Endothelial cell (in vitro differentiated cells): Measurements from ENCODE around the gene GRIN2A. TPM values are rescaled to one million over a fixed set of nuclear protein-coding genes. Genes with fewer than 3 reads are reported as not detected.

ENCODE experiments used
- DNase-seq: peaks from one replicate; pipeline ENCODE4 v3.0.0; 2021; ENCODE audit warnings: low spot score
- H3K27ac Mint-ChIP-seq: one replicate; pipeline ENCODE4 v1.8.0; 2021; ENCODE audit warnings: mixed read lengths, inconsistent platforms; ENCODE audit not compliant: unreplicated experiment
- H3K27me3 Mint-ChIP-seq: one replicate; pipeline ENCODE4 v1.8.0; 2021; ENCODE audit warnings: mild to moderate bottlenecking, moderate library complexity, mixed read lengths, inconsistent platforms; ENCODE audit not compliant: unreplicated experiment
- H3K36me3 Mint-ChIP-seq: one replicate; pipeline ENCODE4 v1.8.0; 2021; ENCODE audit warnings: mild to moderate bottlenecking, low read depth, mixed read lengths, inconsistent platforms; ENCODE audit not compliant: unreplicated experiment
- H3K4me1 Mint-ChIP-seq: one replicate; pipeline ENCODE4 v1.8.0; 2021; ENCODE audit warnings: mild to moderate bottlenecking, mixed read lengths, inconsistent platforms; ENCODE audit not compliant: unreplicated experiment
- H3K4me3 Mint-ChIP-seq: one replicate; pipeline ENCODE4 v1.8.0; 2021; ENCODE audit warnings: mild to moderate bottlenecking, mixed read lengths, inconsistent platforms; ENCODE audit not compliant: unreplicated experiment
- H3K9me3 Mint-ChIP-seq: one replicate; pipeline ENCODE4 v1.8.0; 2021; ENCODE audit warnings: mixed read lengths, inconsistent platforms; ENCODE audit not compliant: unreplicated experiment
- CTCF ChIP-seq: fragments of 200-600 bp; sonication (generic); IDR thresholded peaks from one replicate; pipeline ENCODE4 v1.5.0; 2021; ENCODE audit warnings: antibody characterized with exemption; ENCODE audit not compliant: unreplicated experiment
- total RNA-seq: library from RNA; stranded (reverse); fragmentation: NEBNext Ultra II Directional; extraction: Animal tissue kit (Norgen Biotek cat#: 25700); gene quantifications from one replicate; pipeline ENCODE4 v1.2.1, GENCODE V29; 2021; ENCODE audit not compliant: unreplicated experiment

Gene GRIN2A
- total RNA-seq, 1 donor from 2014 or later, result 0.03 TPM

- TF ChIP-seq CTCF, result no peak
- Mint-ChIP-seq H3K4me3 (no peak overlapping the region), H3K27ac (no peak overlapping the region), H3K9me3 (no peaks in the 10 kb centered on the region), H3K36me3 (no peaks in the 10 kb centered on the region), H3K4me1 (no peaks in the 10 kb centered on the region), H3K27me3 (no peaks in the 10 kb centered on the region)
- DNase-seq, result no peak
Observed at GRCh38 chr16:9868606-9869149, 313.6 kb downstream of the GRIN2A start.

GRCh38 chr16:9867176-9867575 lies 315.1 kb downstream of the GRIN2A start:
- H3K9me3 Mint-ChIP-seq, result no peaks in the 10 kb centered on the region
- H3K36me3 Mint-ChIP-seq, result no peaks in the 10 kb centered on the region
- H3K4me3 Mint-ChIP-seq, result no peak overlapping the region
- no peak for DNase-seq
- H3K27me3 Mint-ChIP-seq, result no peaks in the 10 kb centered on the region
- H3K4me1 Mint-ChIP-seq, result no peaks in the 10 kb centered on the region
- H3K27ac Mint-ChIP-seq, result no peak overlapping the region
- no peak for TF ChIP-seq CTCF

- no peak for TF ChIP-seq CTCF
- no peak overlapping the region for H3K4me3 Mint-ChIP-seq
- peaks cover 12% of the 10 kb centered on the region for H3K4me1 Mint-ChIP-seq
- no peak overlapping the region for H3K27ac Mint-ChIP-seq
- no peaks in the 10 kb centered on the region for H3K27me3 Mint-ChIP-seq
- DNase-seq, result no peak
- no peaks in the 10 kb centered on the region for H3K36me3 Mint-ChIP-seq
- no peaks in the 10 kb centered on the region for H3K9me3 Mint-ChIP-seq
Observed at GRCh38 chr16:9864461-9864860, 317.8 kb downstream of the GRIN2A start.

DNA sequence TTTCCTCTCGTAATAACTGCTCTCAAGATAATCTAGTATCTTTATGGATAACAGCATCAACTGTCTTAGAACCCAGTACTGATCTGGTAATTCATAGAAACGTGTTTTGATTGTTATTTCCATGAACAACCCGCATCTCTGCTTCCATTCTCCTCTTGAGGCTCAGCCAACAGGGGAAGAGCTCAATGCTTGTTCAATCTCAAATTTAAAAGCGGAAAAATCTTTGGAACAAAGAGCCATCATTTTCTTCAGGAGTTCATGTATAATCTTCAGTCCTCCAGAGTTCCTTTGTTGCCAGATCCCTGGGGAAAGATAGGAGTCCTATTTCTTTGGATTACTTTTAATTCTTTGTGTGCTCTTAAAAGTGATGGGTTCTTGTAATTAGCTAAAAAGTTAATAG lies 319.9 kb downstream of the GRIN2A start:
- no peaks in the 10 kb centered on the region for H3K27me3 Mint-ChIP-seq
- no peak overlapping the region for H3K27ac Mint-ChIP-seq
- H3K4me3 Mint-ChIP-seq, result no peak overlapping the region
- TF ChIP-seq CTCF, result no peak
- peaks cover 12% of the 10 kb centered on the region for H3K4me1 Mint-ChIP-seq
- no peaks in the 10 kb centered on the region for H3K9me3 Mint-ChIP-seq
- H3K36me3 Mint-ChIP-seq, result no peaks in the 10 kb centered on the region
- DNase-seq, result no peak

GRCh38 chr16:9860876-9861275 lies 321.4 kb downstream of the GRIN2A start:
- Mint-ChIP-seq H3K27me3 (no peaks in the 10 kb centered on the region), H3K4me1 (peaks cover 12% of the 10 kb centered on the region), H3K27ac (no peak overlapping the region), H3K4me3 (no peak overlapping the region), H3K36me3 (no peaks in the 10 kb centered on the region), H3K9me3 (no peaks in the 10 kb centered on the region)
- DNase-seq, result no peak
- TF ChIP-seq CTCF, result no peak
